K562 (cell line): ENCODE results near the gene CELF4. TPM values are rescaled to one million over a fixed set of nuclear protein-coding genes. Genes with fewer than 3 reads are reported as not detected.

Source experiments
- ZBTB40 ChIP-seq, 2 experiments: fragments of 450-650 bp in 1 of 2; sonication (generic) in 1 of 2; formaldehyde crosslinking in 1 of 2; IDR thresholded peaks; 2 replicates each; pipeline versions ENCODE4 v1.7.1 to v1.9.0; 2016 to 2022; ENCODE audit warnings: inconsistent platforms in 1 of 2, mild to moderate bottlenecking in 1 of 2, missing genetic modification reagents in 1 of 2
- ZNF212 ChIP-seq: fragments of 450-650 bp; formaldehyde crosslinking; IDR thresholded peaks from 2 replicates; pipeline ENCODE4 v1.4.0; 2020; ENCODE audit warnings: mild to moderate bottlenecking
- polyA plus RNA-seq, 8 experiments: library from polyadenylated mRNA; depleted of rRNA in 4 of 8; stranded (reverse) in 5 of 8; unstranded in 3 of 8; fragments of >200 nt; fragmentation: Nextera tagmentation in 2 of 8; fragmentation: Illumina TruSeq in 1 of 8; extraction: Ambion mirVana in 2 of 8; extraction: Trizol in 1 of 8; gene quantifications; 2 replicates each; pipeline versions ENCODE4 v1.2.1 to v1.2.3, GENCODE V29; 2011 to 2014; ENCODE audit warnings: inconsistent platforms in 1 of 8, missing spikeins in 1 of 8
- total RNA-seq, 7 experiments: library from RNA; depleted of rRNA in 6 of 7; stranded (reverse); fragments of >200 nt in 6 of 7; fragmentation: Illumina TruSeq in 2 of 7; extraction: Trizol in 2 of 7; gene quantifications; 2 replicates each; pipeline versions ENCODE4 v1.2.1 to v1.2.3, GENCODE V29; 2011 to 2021; ENCODE audit warnings: low replicate concordance in 1 of 7

The CELF4 gene
- total and polyA plus RNA-seq, 9 of the 15 experiments (the other 6 are each of a cell fraction or from before 2014, with no cell fraction given), result 0.04 to 0.24 (median 0.07) TPM; not detected in 3

- TF ChIP-seq ZBTB40 (IDR thresholded peaks at IDR 0.05), result no peak
- TF ChIP-seq ZBTB40 (CRISPR knock-in tag; IDR thresholded peaks at IDR 0.05), result no peak
- no peak for TF ChIP-seq ZNF212 (CRISPR knock-in tag)
- TF ChIP-seq, all 486 proteins: peak for 0
These were observed 109.2 kb downstream of the CELF4 start (continued) for GRCh38 chr18:37456395-37456794.
